A204.1 (cell line): Measurements from ENCODE around the gene CACNB4.

Experiments
- FAIRE-seq: peaks from 2 replicates; lab custom pipeline; 2012; peaks lifted over from hg19 to GRCh38; lab: Jason Lieb, UNC

The CACNB4 gene

GRCh38 chr2:152088006-152088405, 10.8 kb downstream of the CACNB4 start:
- no peak for FAIRE-seq

GRCh38 chr2:152086231-152086630, 12.6 kb downstream of the CACNB4 start:
- no peak for FAIRE-seq

- FAIRE-seq: no peak
Observed at GRCh38 chr2:152084076-152084475, 14.8 kb downstream of the CACNB4 start.

- FAIRE-seq: no peak
Observed at GRCh38 chr2:152083202-152083875, 15.5 kb downstream of the CACNB4 start.

- no peak for FAIRE-seq
Observed at GRCh38 chr2:152078662-152079061, 20.2 kb downstream of the CACNB4 start.

GRCh38 chr2:152078023-152078422, 20.8 kb downstream of the CACNB4 start:
- no peak for FAIRE-seq

- no peak for FAIRE-seq
Observed at GRCh38 chr2:152075461-152076050, 23.3 kb downstream of the CACNB4 start.

- no peak for FAIRE-seq
Observed at GRCh38 chr2:152072011-152072410, 26.8 kb downstream of the CACNB4 start.

GRCh38 chr2:152071518-152071917, 27.3 kb downstream of the CACNB4 start:
- FAIRE-seq: no peak

GRCh38 chr2:152071092-152071491, 27.8 kb downstream of the CACNB4 start:
- no peak for FAIRE-seq

- FAIRE-seq: no peak
Observed at GRCh38 chr2:152068226-152068625, 30.6 kb downstream of the CACNB4 start.

GRCh38 chr2:152067823-152068222, 31.0 kb downstream of the CACNB4 start:
- FAIRE-seq: no peak

GRCh38 chr2:152065945-152066344, 32.9 kb downstream of the CACNB4 start:
- FAIRE-seq: no peak

- FAIRE-seq: no peak
Observed at GRCh38 chr2:152064001-152064400, 34.8 kb downstream of the CACNB4 start.

- no peak for FAIRE-seq
Observed at GRCh38 chr2:152063325-152063924, 35.4 kb downstream of the CACNB4 start.

GRCh38 chr2:152062125-152063091, 36.4 kb downstream of the CACNB4 start:
- FAIRE-seq: no peak

GRCh38 chr2:152061383-152061782, 37.5 kb downstream of the CACNB4 start:
- no peak for FAIRE-seq

- FAIRE-seq: no peak
Observed at GRCh38 chr2:152058655-152059054, 40.2 kb downstream of the CACNB4 start.

- FAIRE-seq: no peak
Observed at GRCh38 chr2:152056418-152056817, 42.4 kb downstream of the CACNB4 start.

- FAIRE-seq: no peak
Observed at GRCh38 chr2:152055366-152056108, 43.3 kb downstream of the CACNB4 start.

GRCh38 chr2:152054593-152054992, 44.3 kb downstream of the CACNB4 start:
- FAIRE-seq: no peak

- FAIRE-seq: no peak
Observed at GRCh38 chr2:152051436-152051835, 47.4 kb downstream of the CACNB4 start.
